Measurements from ENCODE around the gene NUFIP2.

Gene NUFIP2

GRCh38 chr17:29207975-29208374 is 86.0 kb downstream of the NUFIP2 start:
- H3K4me3 ChIP-seq (ENCODE audit: low read depth, low read length), result no peak overlapping the region
- no peak for DNase-seq (ENCODE audit: low read depth)
- in situ Hi-C loops (cut with HindIII; ENCODE audit: low sequenced_read_pairs), result no loop called here
- TF ChIP-seq, protein P1, sequence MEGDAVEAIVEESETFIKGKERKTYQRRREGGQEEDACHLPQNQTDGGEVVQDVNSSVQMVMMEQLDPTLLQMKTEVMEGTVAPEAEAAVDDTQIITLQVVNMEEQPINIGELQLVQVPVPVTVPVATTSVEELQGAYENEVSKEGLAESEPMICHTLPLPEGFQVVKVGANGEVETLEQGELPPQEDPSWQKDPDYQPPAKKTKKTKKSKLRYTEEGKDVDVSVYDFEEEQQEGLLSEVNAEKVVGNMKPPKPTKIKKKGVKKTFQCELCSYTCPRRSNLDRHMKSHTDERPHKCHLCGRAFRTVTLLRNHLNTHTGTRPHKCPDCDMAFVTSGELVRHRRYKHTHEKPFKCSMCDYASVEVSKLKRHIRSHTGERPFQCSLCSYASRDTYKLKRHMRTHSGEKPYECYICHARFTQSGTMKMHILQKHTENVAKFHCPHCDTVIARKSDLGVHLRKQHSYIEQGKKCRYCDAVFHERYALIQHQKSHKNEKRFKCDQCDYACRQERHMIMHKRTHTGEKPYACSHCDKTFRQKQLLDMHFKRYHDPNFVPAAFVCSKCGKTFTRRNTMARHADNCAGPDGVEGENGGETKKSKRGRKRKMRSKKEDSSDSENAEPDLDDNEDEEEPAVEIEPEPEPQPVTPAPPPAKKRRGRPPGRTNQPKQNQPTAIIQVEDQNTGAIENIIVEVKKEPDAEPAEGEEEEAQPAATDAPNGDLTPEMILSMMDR (IDR thresholded peaks at IDR 0.05; ENCODE audit: low read depth, low read length, missing control alignments), result no peak
